SK-N-SH (cell line): ENCODE data around the gene PTMS.

Experiments used
- EP300 ChIP-seq, 2 experiments: IDR thresholded peaks; 2 replicates each; pipeline versions ENCODE4 v1.4.0 to v1.6.1; 2012; ENCODE audit warnings: borderline replicate concordance in 1 of 2, low read depth in 1 of 2, low read length in 1 of 2
- EZH2phosphoT487 ChIP-seq: fragments of 200-600 bp; sonication (generic); IDR thresholded peaks from 2 replicates; pipeline ENCODE4 v1.6.1; 2017; ENCODE audit warnings: low read depth, mixed run types, mild to moderate bottlenecking, antibody characterized with exemption, moderate library complexity, borderline replicate concordance
- GATA2 ChIP-seq: sonication (generic); formaldehyde crosslinking; IDR thresholded peaks from 2 replicates; pipeline ENCODE4 v1.5.0; 2020; ENCODE audit warnings: mild to moderate bottlenecking, missing genetic modification reagents
- MXI1 ChIP-seq: IDR thresholded peaks from 2 replicates; pipeline ENCODE4 v1.6.1; 2012; ENCODE audit warnings: mild to moderate bottlenecking, low read depth, low read length, improper control_type of control experiment
- POLR2AphosphoS5 ChIP-seq: IDR thresholded peaks from 2 replicates; pipeline ENCODE4 v1.6.1; 2012; ENCODE audit warnings: low read depth, low read length
- RAD21 ChIP-seq: IDR thresholded peaks from 2 replicates; pipeline ENCODE4 v1.6.1; 2012; ENCODE audit warnings: mild to moderate bottlenecking, low read length
- SIN3A ChIP-seq: IDR thresholded peaks from 2 replicates; pipeline ENCODE4 v1.6.1; 2012; ENCODE audit warnings: low read depth, mild to moderate bottlenecking, low read length, moderate library complexity, borderline replicate concordance
- SMC3 ChIP-seq: IDR thresholded peaks from 2 replicates; pipeline ENCODE4 v1.6.1; 2012; ENCODE audit warnings: low read depth, low read length, improper control_type of control experiment
- TAF1 ChIP-seq: IDR thresholded peaks from 2 replicates; pipeline ENCODE4 v1.6.1; 2012; ENCODE audit warnings: low read depth, mild to moderate bottlenecking, low read length, moderate library complexity, borderline replicate concordance
- TF ChIP-seq, protein P1 (sequence below): fragments of 200-600 bp; sonication (generic); IDR thresholded peaks from 2 replicates; pipeline ENCODE4 v1.6.1; 2017; ENCODE audit warnings: antibody characterized with exemption, mild to moderate bottlenecking, moderate library complexity

- no peak for TF ChIP-seq GATA2 (CRISPR knock-in tag)
- no peak for TF ChIP-seq EP300 (IDR thresholded peaks at IDR 0.05; ENCODE audit: borderline replicate concordance in 1 of 2, low read depth in 1 of 2, low read length in 1 of 2)
- TF ChIP-seq MXI1, result no peak
- TF ChIP-seq, protein P1, sequence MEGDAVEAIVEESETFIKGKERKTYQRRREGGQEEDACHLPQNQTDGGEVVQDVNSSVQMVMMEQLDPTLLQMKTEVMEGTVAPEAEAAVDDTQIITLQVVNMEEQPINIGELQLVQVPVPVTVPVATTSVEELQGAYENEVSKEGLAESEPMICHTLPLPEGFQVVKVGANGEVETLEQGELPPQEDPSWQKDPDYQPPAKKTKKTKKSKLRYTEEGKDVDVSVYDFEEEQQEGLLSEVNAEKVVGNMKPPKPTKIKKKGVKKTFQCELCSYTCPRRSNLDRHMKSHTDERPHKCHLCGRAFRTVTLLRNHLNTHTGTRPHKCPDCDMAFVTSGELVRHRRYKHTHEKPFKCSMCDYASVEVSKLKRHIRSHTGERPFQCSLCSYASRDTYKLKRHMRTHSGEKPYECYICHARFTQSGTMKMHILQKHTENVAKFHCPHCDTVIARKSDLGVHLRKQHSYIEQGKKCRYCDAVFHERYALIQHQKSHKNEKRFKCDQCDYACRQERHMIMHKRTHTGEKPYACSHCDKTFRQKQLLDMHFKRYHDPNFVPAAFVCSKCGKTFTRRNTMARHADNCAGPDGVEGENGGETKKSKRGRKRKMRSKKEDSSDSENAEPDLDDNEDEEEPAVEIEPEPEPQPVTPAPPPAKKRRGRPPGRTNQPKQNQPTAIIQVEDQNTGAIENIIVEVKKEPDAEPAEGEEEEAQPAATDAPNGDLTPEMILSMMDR, result no peak
- TF ChIP-seq RAD21, result no peak
- no peak for TF ChIP-seq SMC3
- no peak for TF ChIP-seq POLR2AphosphoS5
- TF ChIP-seq EZH2phosphoT487, result no peak
- no peak for TF ChIP-seq SIN3A
- TF ChIP-seq TAF1, result no peak
Observed at GRCh38 chr12:6796576-6796975, 30.4 kb downstream of the PTMS start.
